ENCODE results near the gene VPS37B.

The VPS37B gene

GRCh38 chr12:122856999-122857671 lies 38.8 kb downstream of the VPS37B start:
- DNase-seq (ENCODE audit: low read depth), result no peak
- no peak overlapping the region for H3K4me3 ChIP-seq (ENCODE audit: low read depth, low read length)
- in situ Hi-C loops (cut with HindIII; ENCODE audit: low sequenced_read_pairs), result no loop called here
- no peak for TF ChIP-seq CTCF (IDR thresholded peaks at IDR 0.05; ENCODE audit: low read depth, low read length, missing control alignments)

- in situ Hi-C loops (cut with HindIII; ENCODE audit: low sequenced_read_pairs), result no loop called here
- no peak overlapping the region for H3K4me3 ChIP-seq (ENCODE audit: low read depth, low read length)
- TF ChIP-seq CTCF (IDR thresholded peaks at IDR 0.05; ENCODE audit: low read depth, low read length, missing control alignments), result no peak
- no peak for DNase-seq (ENCODE audit: low read depth)
Observed at GRCh38 chr12:122855928-122856831, 39.7 kb downstream of the VPS37B start.

GRCh38 chr12:122855071-122855829 lies 40.7 kb downstream of the VPS37B start:
- TF ChIP-seq CTCF (IDR thresholded peaks at IDR 0.05; ENCODE audit: low read depth, low read length, missing control alignments), result no peak
- in situ Hi-C loops (cut with HindIII; ENCODE audit: low sequenced_read_pairs), result no loop called here
- no peak overlapping the region for H3K4me3 ChIP-seq (ENCODE audit: low read depth, low read length)
- DNase-seq (ENCODE audit: low read depth), result no peak

GRCh38 chr12:122854554-122854953 lies 41.4 kb downstream of the VPS37B start:
- in situ Hi-C loops (cut with HindIII; ENCODE audit: low sequenced_read_pairs), result no loop called here
- no peak overlapping the region for H3K4me3 ChIP-seq (ENCODE audit: low read depth, low read length)
- TF ChIP-seq CTCF (IDR thresholded peaks at IDR 0.05; ENCODE audit: low read depth, low read length, missing control alignments), result no peak
- DNase-seq (ENCODE audit: low read depth), result no peak

- DNase-seq (ENCODE audit: low read depth), result no peak
- no peak for TF ChIP-seq CTCF (IDR thresholded peaks at IDR 0.05; ENCODE audit: low read depth, low read length, missing control alignments)
Observed at GRCh38 chr12:122853582-122854245, 42.2 kb downstream of the VPS37B start.

More at GRCh38 chr12:122853582-122854245, 42.2 kb downstream of the VPS37B start:
- in situ Hi-C loops (cut with HindIII; ENCODE audit: low sequenced_read_pairs), result no loop called here
- H3K4me3 ChIP-seq (ENCODE audit: low read depth, low read length), result no peak overlapping the region

Data from astrocyte of the cerebellum (primary cell).